GM12873 (cell line): ENCODE results near the gene NDC1.

Experiments
- CTCF ChIP-seq: IDR thresholded peaks from 2 replicates; pipeline ENCODE4 v1.5.1; 2012; ENCODE audit warnings: low read depth, mild to moderate bottlenecking, moderate library complexity, low read length, control low read depth; ENCODE audit not compliant: insufficient read depth; ENCODE audit errors: missing control alignments

Gene NDC1

GRCh38 chr1:53763461-53763860 is 74.6 kb downstream of the NDC1 start:
- TF ChIP-seq CTCF: no peak

- TF ChIP-seq CTCF: no peak
These were observed 82.2 kb downstream of the NDC1 start for GRCh38 chr1:53755874-53756273.

GRCh38 chr1:53754484-53755312 is 83.4 kb downstream of the NDC1 start:
- TF ChIP-seq CTCF: peak; percentile 76

- TF ChIP-seq CTCF: no peak
These were observed 85.8 kb downstream of the NDC1 start for GRCh38 chr1:53752281-53752680.

GRCh38 chr1:53747841-53748240 is 90.3 kb downstream of the NDC1 start:
- TF ChIP-seq CTCF: no peak

GRCh38 chr1:53740621-53741105 is 97.4 kb downstream of the NDC1 start:
- TF ChIP-seq CTCF: no peak

- TF ChIP-seq CTCF: no peak
These were observed 98.9 kb downstream of the NDC1 start, which contains the start of gene GLIS1 for GRCh38 chr1:53739109-53739681. Gene GLIS1, minus strand, starts transcription at chr1:53739164. Its CDS starts 1,100 bp downstream, at chr1:53738064.
